ENCODE measurements around the gene OR51B5.
"Not testable (repeated sequence)": the region's sequence is repeated elsewhere in the genome, so short reads cannot be mapped to it uniquely, and the experiment has no call there.

OR51B5 gene

GRCh38 chr11:5343474-5344335 is at the start of gene OR51B5:
Gene OR51B5, minus strand, starts transcription at chr11:5343524. Its CDS starts 0 bp downstream, at chr11:5343524.
- DNase-seq, result no peak

DNA sequence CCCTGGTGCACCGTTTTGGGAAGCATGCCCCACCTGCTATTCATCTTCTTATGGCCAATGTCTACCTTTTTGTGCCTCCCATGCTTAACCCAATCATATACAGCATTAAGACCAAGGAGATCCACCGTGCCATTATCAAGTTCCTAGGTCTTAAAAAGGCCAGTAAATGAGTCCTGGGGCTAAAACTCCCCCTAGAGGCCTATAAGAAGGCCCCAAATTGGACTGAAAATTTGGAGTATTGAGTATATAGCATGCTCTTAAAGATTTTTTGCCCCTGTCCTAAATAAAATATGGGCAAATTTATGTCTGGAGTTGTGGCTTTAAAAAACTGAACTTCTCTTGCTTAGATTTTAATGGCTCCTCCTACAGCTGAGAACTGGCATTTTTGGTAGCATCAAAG is 46.9 kb upstream of the OR51B5 start:
- DNase-seq, result no peak

- DNase-seq, result no peak
These were observed 41.0 kb upstream of the OR51B5 start for GRCh38 chr11:5384335-5384734.

GRCh38 chr11:5383576-5383975 is 40.3 kb upstream of the OR51B5 start, which contains the start of gene OR51M1:
Gene OR51M1, plus strand, starts transcription at chr11:5383812. Its CDS starts 5,587 bp downstream, at chr11:5389399.
- DNase-seq, result no peak

GRCh38 chr11:5380740-5381342 is 37.5 kb upstream of the OR51B5 start:
- peak; percentile 34 to 42 for DNase-seq

DNA sequence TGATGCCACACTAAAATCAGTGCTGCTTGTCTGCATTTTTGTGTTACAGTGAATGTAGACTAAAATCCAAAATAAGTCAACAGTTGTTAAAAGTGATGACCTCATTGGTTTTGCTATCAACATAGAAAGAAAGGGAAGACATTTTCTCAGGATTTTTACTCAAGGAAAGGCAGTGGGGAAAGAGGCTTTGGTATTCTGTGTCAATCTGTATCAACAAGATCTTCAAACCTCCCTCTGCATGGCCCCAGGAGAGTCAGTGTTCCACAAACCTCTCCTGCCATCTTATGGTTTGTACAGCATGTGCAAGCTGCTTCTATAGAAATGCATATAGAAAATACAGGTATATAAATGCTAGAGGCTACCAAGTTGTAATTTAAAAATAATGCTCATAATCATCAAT is 26.5 kb upstream of the OR51B5 start:
- DNase-seq, result no peak

- no peak for DNase-seq
These were observed 25.2 kb upstream of the OR51B5 start for GRCh38 chr11:5368502-5369043.

DNA sequence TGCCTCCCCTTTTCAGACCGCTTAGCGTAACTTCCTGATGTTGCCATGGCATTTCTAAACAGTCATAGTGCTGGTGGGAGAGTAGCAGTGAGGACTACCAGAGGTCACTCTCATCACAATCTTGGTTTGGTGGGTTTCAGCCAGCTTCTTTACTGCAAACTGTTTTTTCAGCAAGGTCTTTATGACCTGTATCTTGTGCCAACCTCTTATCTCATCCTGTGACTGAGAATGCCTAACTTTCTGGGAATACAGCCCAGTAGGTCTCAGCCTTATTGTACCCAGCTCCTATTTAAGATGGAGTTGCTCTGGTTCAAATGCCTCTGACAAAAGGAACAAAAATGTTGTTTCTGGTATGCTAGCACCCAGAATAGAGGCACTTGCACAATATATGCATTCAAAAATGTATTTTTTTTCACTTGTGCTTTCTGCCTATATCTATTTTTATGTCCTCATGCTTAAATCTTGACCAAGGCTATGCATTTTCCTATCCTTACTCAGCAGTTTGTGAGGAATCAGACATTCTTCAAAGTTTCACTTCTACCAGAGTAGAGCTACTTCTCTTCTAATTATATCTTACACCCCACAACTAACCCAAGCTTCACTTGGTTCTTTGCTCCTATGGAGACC is 24.2 kb upstream of the OR51B5 start:
- no peak for DNase-seq

DNA sequence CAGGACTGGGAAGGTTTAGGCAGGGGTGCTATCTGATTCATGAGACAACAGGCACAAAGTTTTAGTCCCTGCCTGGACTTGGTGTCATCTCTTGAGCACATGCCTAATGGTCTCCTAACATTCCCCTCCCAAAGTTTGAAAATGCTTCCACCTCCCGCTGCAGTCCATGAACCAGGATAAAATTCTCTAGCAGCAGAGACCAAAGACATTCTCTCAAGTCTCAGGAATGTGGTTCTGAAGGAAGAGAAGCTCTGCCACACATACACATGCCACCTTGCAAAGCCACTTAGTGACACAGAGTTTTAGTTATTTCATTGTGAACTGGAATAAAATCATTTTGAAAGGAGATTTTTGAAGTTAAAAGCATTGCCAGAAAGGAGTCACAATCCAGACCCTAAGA is 23.5 kb upstream of the OR51B5 start:
- no peak for DNase-seq

GRCh38 chr11:5366365-5366764 is 23.0 kb upstream of the OR51B5 start:
- not testable (repeated sequence) for DNase-seq

GRCh38 chr11:5364214-5364613 is 20.9 kb upstream of the OR51B5 start:
- DNase-seq, result no peak

DNA sequence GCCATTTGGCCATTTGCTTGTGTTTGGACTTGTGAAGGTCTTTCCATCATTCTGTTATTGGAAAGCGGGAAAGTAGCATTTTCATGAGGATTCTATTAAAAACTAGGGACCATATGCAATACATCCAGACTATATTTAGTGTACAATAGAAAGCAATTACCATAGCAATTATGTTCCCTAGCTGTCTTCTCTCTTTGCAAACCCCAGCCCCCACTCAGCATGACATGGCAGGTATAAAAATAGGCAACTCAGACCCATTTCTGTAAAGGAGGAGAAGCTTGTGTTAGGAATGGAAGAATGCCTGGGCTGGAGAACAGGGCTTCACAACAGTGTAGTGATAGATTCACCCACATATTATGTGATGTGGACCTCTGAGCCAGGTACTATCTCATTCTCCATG is 20.4 kb upstream of the OR51B5 start:
- no peak for DNase-seq

GRCh38 chr11:5362017-5362625 is 18.8 kb upstream of the OR51B5 start:
- DNase-seq, result no peak

GRCh38 chr11:5356031-5356430 is 12.7 kb upstream of the OR51B5 start:
- not testable (repeated sequence) for DNase-seq

- no peak for DNase-seq
These were observed 7.9 kb upstream of the OR51B5 start, which contains the start of gene OR51B6 for GRCh38 chr11:5351208-5351607. Gene OR51B6, plus strand, starts transcription at chr11:5351508. Its CDS starts 0 bp downstream, at chr11:5351508.

DNA sequence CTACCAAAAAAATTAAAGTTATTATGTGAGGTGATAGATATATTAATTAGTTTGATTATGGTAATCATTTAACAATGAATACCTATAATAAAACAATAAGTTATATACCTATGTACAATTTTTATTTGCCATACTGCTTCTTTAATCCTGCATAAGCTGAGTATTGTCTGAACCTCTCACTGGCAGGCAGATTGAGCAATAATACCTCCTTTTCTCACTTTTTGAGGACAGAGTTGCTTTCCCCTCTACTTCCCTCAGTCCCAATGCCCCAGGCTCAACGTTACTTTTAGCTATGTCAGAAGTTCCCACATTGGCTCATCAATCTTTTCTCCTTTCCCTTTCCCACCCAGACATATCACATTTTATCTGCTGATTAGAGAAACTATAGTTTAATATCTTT is 6.2 kb upstream of the OR51B5 start:
- DNase-seq, result no peak

GRCh38 chr11:5348551-5349194 is 5.3 kb upstream of the OR51B5 start:
- no peak for DNase-seq

GRCh38 chr11:5345831-5346230 is 2.5 kb upstream of the OR51B5 start:
- no peak for DNase-seq

- DNase-seq, result no peak
These were observed 3.5 kb downstream of the OR51B5 start for GRCh38 chr11:5339771-5340322.

DNA sequence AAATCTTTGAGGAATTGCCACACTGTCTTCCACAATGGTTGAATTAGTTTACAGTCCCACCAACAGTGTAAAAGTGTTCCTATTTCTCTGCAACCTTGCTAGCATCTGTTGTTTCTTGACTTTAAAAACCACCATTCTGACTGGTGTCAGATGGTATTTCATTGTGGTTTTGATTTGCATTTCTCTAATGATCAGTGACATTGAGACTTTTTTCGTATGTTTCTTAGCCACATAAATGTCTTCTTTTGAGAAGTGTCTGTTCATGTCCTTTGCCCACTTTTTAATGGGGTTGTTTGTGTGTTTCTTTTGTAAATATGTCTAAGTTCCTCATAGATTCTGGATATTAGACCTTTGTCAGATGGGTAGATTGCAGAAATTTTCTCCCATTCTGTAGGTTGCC is 6.1 kb downstream of the OR51B5 start:
- DNase-seq, result not testable (repeated sequence)

GRCh38 chr11:5336331-5336730 is 7.0 kb downstream of the OR51B5 start:
- DNase-seq, result no peak

GRCh38 chr11:5335170-5335569 is 8.2 kb downstream of the OR51B5 start:
- DNase-seq, result no peak

Measured in activated T-cell treated with anti-CD3 and anti-CD28 coated beads, Interleukin-2, amount 50 U/mL, for 48 hours (primary cell).